GM13976 (cell line): ENCODE data around the gene CTBP1.
"Not testable (repeated sequence)": the region's sequence is repeated elsewhere in the genome, so short reads cannot be mapped to it uniquely, and the experiment has no call there.

ENCODE experiments used
- DNase-seq: peaks from one replicate; pipeline ENCODE4 v3.0.0; 2012; ENCODE audit warnings: low spot score
- CTCF ChIP-seq: IDR thresholded peaks from 2 replicates; pipeline ENCODE4 v1.5.1; 2012; ENCODE audit warnings: borderline replicate concordance, mild to moderate bottlenecking; ENCODE audit not compliant: insufficient read depth; ENCODE audit errors: extremely low read depth, missing control alignments, control extremely low read depth
- in situ Hi-C: fragments of 300-500 bp; cut with MboI; formaldehyde crosslinking; loops from one replicate; pipeline ENCODE4 v1.12.0; 2022; ENCODE audit warnings: low sequenced_read_pairs, mixed read lengths, inconsistent platforms; ENCODE audit not compliant: unreplicated experiment

The CTBP1 gene

GRCh38 chr4:1295405-1296055 lies 46.6 kb upstream of the CTBP1 start:
- no peak for TF ChIP-seq CTCF
- in situ Hi-C loops = no loop called here
- DNase-seq = no peak

- no peak for DNase-seq
- TF ChIP-seq CTCF = no peak
- in situ Hi-C loops = no loop called here
Measured at GRCh38 chr4:1294891-1295290, 46.0 kb upstream of the CTBP1 start.

GRCh38 chr4:1294424-1294823 lies 45.5 kb upstream of the CTBP1 start:
- no peak for DNase-seq
- in situ Hi-C loops = no loop called here
- TF ChIP-seq CTCF = no peak

- DNase-seq = no peak
- in situ Hi-C loops = no loop called here
- no peak for TF ChIP-seq CTCF
Measured at GRCh38 chr4:1293991-1294390, 45.1 kb upstream of the CTBP1 start.

- DNase-seq = no peak
- no peak for TF ChIP-seq CTCF
- in situ Hi-C loops = no loop called here
Measured at GRCh38 chr4:1293531-1293941, 44.6 kb upstream of the CTBP1 start.

GRCh38 chr4:1292703-1293011 lies 43.7 kb upstream of the CTBP1 start:
- in situ Hi-C loops, DNase-seq: not testable (repeated sequence)

- no peak for DNase-seq
- TF ChIP-seq CTCF = no peak
- in situ Hi-C loops = no loop called here
Measured at GRCh38 chr4:1291996-1292702, 43.2 kb upstream of the CTBP1 start.
